Activated CD8-positive, alpha-beta T cell treated with anti-CD3 and anti-CD28 coated beads for 36 hours (primary cell): ENCODE measurements around the gene TAS2R19. TPM values are rescaled to one million over a fixed set of nuclear protein-coding genes. Genes with fewer than 3 reads are reported as not detected.
A peak's percentile ranks its signal among the peaks of the same experiment; 100 is the strongest.

ENCODE experiments used
- ATAC-seq: fragments of 200-7000 bp; cut with Tn5 transposase; one replicate; pipeline ENCODE4 v1.10.0; 2021; ENCODE audit warnings: mild to moderate bottlenecking, moderate library complexity
- CTCF ChIA-PET: fragments of 350-600 bp; sonication (Branson Sonifier 250); formaldehyde crosslinking; loops from one replicate; lab custom pipeline; 2021; ENCODE audit warnings: antibody characterized with exemption; lab: Charles Lee
- POLR2A ChIA-PET: fragments of 350-600 bp; sonication (Branson Sonifier 250); formaldehyde crosslinking; loops from one replicate; lab custom pipeline; 2021; ENCODE audit warnings: antibody characterized with exemption; lab: Charles Lee
- DNase-seq: peaks from one replicate; pipeline ENCODE4 v3.0.0-alpha.2; 2020
- H3K27ac Mint-ChIP-seq: one replicate; pipeline ENCODE4 v1.8.0; 2021; ENCODE audit warnings: mild to moderate bottlenecking, mixed read lengths
- H3K27me3 Mint-ChIP-seq: one replicate; pipeline ENCODE4 v1.8.0; 2021; ENCODE audit warnings: mixed read lengths
- H3K36me3 Mint-ChIP-seq: one replicate; pipeline ENCODE4 v1.8.0; 2021; ENCODE audit warnings: low read depth, mixed read lengths
- H3K4me1 Mint-ChIP-seq: one replicate; pipeline ENCODE4 v1.8.0; 2021; ENCODE audit warnings: low read depth, mixed read lengths
- H3K4me3 Mint-ChIP-seq: one replicate; pipeline ENCODE4 v1.8.0; 2021; ENCODE audit warnings: mild to moderate bottlenecking, moderate library complexity, mixed read lengths
- H3K9me3 Mint-ChIP-seq: one replicate; pipeline ENCODE4 v1.8.0; 2021; ENCODE audit warnings: mixed read lengths
- intact Hi-C: fragments of 100-400 bp; cut with micrococcal nuclease; formaldehyde crosslinking; loops from one replicate; pipeline ENCODE4 v1.10.0; 2022
- total RNA-seq, 2 experiments: library from RNA; stranded (reverse); gene quantifications; one replicate each; pipeline ENCODE4 v1.2.3, GENCODE V29; 2021
- TF ChIP-seq, protein P1 (sequence below): fragments of 200-600 bp; IDR thresholded peaks from one replicate; pipeline ENCODE4 v1.8.0; 2022; ENCODE audit warnings: antibody characterized with exemption, mild to moderate bottlenecking

The TAS2R19 gene
- total RNA-seq, 2 experiments from 2014 or later = 1.4 to 1.5 TPM

DNA sequence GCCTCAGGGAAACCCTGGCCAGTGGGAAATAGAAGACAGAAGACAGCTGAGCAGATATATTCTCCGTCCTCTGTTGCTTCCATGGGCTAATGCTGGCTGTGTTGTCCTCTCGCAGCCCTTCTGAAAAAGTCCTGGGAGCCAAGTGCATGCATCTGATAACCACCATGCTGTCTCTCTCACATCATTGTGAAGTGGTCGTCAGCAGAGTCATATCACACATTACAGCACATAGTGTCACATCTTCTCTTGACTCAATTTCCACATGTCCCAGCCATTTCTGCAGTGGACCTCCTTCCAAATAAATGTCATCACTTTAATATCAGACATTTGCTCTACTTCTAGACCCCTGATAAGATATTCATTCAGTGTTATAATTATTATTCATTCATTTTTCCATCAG is 28.1 kb downstream of the TAS2R19 start:
- CTCF ChIA-PET = no interaction called here
- no peaks in the 10 kb centered on the region for H3K27me3 Mint-ChIP-seq
- H3K36me3 Mint-ChIP-seq = peaks cover 45% of the 10 kb centered on the region
- TF ChIP-seq, protein P1, sequence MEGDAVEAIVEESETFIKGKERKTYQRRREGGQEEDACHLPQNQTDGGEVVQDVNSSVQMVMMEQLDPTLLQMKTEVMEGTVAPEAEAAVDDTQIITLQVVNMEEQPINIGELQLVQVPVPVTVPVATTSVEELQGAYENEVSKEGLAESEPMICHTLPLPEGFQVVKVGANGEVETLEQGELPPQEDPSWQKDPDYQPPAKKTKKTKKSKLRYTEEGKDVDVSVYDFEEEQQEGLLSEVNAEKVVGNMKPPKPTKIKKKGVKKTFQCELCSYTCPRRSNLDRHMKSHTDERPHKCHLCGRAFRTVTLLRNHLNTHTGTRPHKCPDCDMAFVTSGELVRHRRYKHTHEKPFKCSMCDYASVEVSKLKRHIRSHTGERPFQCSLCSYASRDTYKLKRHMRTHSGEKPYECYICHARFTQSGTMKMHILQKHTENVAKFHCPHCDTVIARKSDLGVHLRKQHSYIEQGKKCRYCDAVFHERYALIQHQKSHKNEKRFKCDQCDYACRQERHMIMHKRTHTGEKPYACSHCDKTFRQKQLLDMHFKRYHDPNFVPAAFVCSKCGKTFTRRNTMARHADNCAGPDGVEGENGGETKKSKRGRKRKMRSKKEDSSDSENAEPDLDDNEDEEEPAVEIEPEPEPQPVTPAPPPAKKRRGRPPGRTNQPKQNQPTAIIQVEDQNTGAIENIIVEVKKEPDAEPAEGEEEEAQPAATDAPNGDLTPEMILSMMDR = no peak
- intact Hi-C loops = no loop called here
- no peak overlapping the region for H3K27ac Mint-ChIP-seq
- DNase-seq = no peak
- H3K4me3 Mint-ChIP-seq = no peak overlapping the region
- POLR2A ChIA-PET = no interaction called here
- peaks cover 6% of the 10 kb centered on the region for H3K9me3 Mint-ChIP-seq
- no peak for ATAC-seq
- no peaks in the 10 kb centered on the region for H3K4me1 Mint-ChIP-seq

DNA sequence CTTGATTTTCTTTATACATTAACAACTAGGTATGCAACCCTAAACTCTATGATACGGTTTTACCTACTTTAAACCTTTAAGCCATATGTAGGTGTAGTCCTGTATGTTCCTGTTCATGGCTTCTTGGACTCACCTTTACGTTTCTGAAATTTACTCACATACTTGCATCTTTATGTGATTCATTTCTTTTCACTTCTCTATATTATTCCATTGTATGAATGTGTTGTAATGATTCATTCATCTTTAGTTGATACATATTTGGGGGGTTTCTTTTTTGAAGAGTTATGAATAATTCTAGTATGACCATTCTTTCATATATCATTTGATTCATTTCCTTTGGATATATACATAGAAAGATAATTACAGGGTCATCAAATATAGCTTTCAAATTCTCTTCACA is 33.3 kb downstream of the TAS2R19 start:
- peaks cover 12% of the 10 kb centered on the region for H3K4me1 Mint-ChIP-seq
- ATAC-seq (peak; percentile 42), DNase-seq (no peak)
- peaks cover 6% of the 10 kb centered on the region for H3K9me3 Mint-ChIP-seq
- TF ChIP-seq, protein P1 = no peak
- peaks cover 31% of the 10 kb centered on the region for H3K36me3 Mint-ChIP-seq
- H3K27me3 Mint-ChIP-seq = peaks cover 6% of the 10 kb centered on the region
- no peak overlapping the region for H3K27ac Mint-ChIP-seq
- ChIA-PET CTCF (no interaction called here), POLR2A (no interaction called here)
- no peak overlapping the region for H3K4me3 Mint-ChIP-seq
- intact Hi-C loops = no loop called here

DNA sequence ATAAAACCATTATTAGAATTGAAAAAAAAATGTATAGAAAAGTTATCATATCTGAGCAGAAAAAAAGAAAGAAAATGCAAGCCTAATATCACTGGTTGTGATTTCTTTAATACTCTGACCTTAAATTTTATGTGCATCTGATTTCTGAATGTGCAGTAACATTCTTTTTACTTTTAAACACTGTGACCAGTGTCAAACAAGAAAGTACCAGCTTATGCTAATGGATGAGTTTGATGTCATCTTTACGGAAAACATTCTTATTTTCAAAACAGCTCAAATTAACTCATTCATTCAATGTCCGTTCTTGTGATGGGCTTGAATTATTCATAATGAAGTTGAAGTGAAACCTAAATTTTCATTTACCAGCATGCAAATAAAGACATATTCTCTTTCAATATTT is 35.6 kb downstream of the TAS2R19 start, which contains the start of gene TAS2R50:
Gene TAS2R50 (minus strand): TSS at position 101 of the 400 bp plus-strand sequence. CDS start 52 bp downstream, at position 49.
- DNase-seq = no peak
- Mint-ChIP-seq H3K27ac (no peak within 1 kb of the TSS), H3K36me3 (peaks cover 16% of the 10 kb centered on the region), H3K9me3 (peaks cover 6% of the 10 kb centered on the region), H3K4me3 (no peak within 1 kb of the TSS), H3K4me1 (peaks cover 30% of the 10 kb centered on the region), H3K27me3 (peaks cover 12% of the 10 kb centered on the region)
- ChIA-PET POLR2A (no interaction called here), CTCF (no interaction called here)
- TF ChIP-seq, protein P1 = no peak
- intact Hi-C loops = no loop called here
- no peak for ATAC-seq

DNA sequence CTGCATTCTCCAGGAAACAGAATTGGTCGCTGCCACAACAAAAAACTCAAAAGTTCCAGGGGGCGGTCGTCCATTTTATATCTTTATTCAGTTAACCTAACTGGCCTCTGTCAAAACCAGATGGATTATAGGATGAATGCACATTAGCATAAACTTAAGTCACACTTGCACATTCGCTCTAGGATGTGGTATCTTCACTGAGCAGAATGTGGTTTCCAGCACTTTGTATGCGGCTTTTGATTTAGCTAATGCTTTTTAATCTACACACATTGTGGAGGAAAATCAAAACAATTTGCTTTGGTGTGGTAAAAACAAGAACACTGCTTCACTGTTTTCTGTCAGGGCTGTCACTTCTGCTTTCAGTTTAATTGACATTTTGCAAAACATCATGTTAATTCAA is 40.2 kb downstream of the TAS2R19 start:
- H3K27ac Mint-ChIP-seq = no peak overlapping the region
- peaks cover 26% of the 10 kb centered on the region for H3K27me3 Mint-ChIP-seq
- H3K9me3 Mint-ChIP-seq = no peaks in the 10 kb centered on the region
- ATAC-seq = peak; percentile 88
- peaks cover 36% of the 10 kb centered on the region for H3K4me1 Mint-ChIP-seq
- CTCF ChIA-PET = interaction anchor here (1.0 kb wide), 1 partner anchor 504 kb away, joined by 3 read pairs; no protein-coding TSS in a partner anchor
- POLR2A ChIA-PET = no interaction called here
- H3K4me3 Mint-ChIP-seq = no peak overlapping the region
- DNase-seq = peak; percentile 68
- intact Hi-C loops = no loop called here
- TF ChIP-seq, protein P1 = no peak
- peaks cover 6% of the 10 kb centered on the region for H3K36me3 Mint-ChIP-seq

DNA sequence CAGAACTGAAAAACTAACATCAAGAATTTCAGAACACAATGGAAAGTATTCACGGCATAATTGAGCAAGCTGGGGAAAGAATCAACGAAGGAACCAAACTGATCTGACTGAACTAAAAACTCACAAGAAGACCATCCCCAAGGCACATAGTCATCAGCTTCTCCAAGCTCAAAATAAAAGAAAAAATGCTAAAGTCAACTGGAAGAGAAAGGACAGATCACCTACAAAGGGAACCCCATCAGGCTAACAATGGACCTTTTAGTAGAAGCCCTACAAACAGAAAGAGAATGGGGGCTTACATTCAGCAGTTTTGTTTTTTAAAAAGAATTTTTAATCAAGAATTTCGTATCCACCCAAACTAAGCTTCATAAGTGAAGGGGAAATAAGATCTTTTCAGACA is 47.5 kb downstream of the TAS2R19 start:
- no peak overlapping the region for H3K27ac Mint-ChIP-seq
- DNase-seq = no peak
- H3K4me1 Mint-ChIP-seq = peaks cover 5% of the 10 kb centered on the region
- H3K36me3 Mint-ChIP-seq = peaks cover 8% of the 10 kb centered on the region
- TF ChIP-seq, protein P1 = no peak
- no peak overlapping the region for H3K4me3 Mint-ChIP-seq
- intact Hi-C loops = no loop called here
- no peak for ATAC-seq
- no peaks in the 10 kb centered on the region for H3K9me3 Mint-ChIP-seq
- ChIA-PET CTCF (no interaction called here), POLR2A (no interaction called here)
- H3K27me3 Mint-ChIP-seq = peaks cover 8% of the 10 kb centered on the region

Other genes with a start within 250 kb of the TAS2R19 start
- gene TAS2R7, start 220.0 kb downstream of the TAS2R19 start, total RNA-seq = not detected
- not detected for gene TAS2R8, start 215.3 kb downstream of the TAS2R19 start, total RNA-seq
- not detected for gene TAS2R9, start 212.5 kb downstream of the TAS2R19 start, total RNA-seq
- gene TAS2R10, start 196.3 kb downstream of the TAS2R19 start, total RNA-seq = not detected
- gene PRR4, start 173.1 kb downstream of the TAS2R19 start, total RNA-seq = 1 to 10 TPM in 1 of 2 experiments, under 1 TPM in 1; 0.69 to 3.2 TPM
- gene PRH1, start 138.4 kb downstream of the TAS2R19 start, total RNA-seq = 10 to 100 TPM in 1 of 2 experiments, 1 to 10 TPM in 1; 8.1 to 12.0 TPM
- under 1 TPM; 0.31 to 0.36 TPM for gene TAS2R13, start 113.1 kb downstream of the TAS2R19 start, total RNA-seq
- not detected for gene PRH2, start 93.4 kb downstream of the TAS2R19 start, total RNA-seq
- 1 to 10 TPM in 1 of 2 experiments, under 1 TPM in 1; 0.97 to 1.0 TPM for gene TAS2R14, start 83.4 kb downstream of the TAS2R19 start, total RNA-seq
- under 1 TPM in 1 of 2 experiments, not detected in 1; 0.63 TPM for gene TAS2R50, start 35.7 kb downstream of the TAS2R19 start, total RNA-seq
- gene TAS2R20, start 24.3 kb downstream of the TAS2R19 start, total RNA-seq = 1 to 10 TPM in 1 of 2 experiments, under 1 TPM in 1; 0.81 to 1.6 TPM
- gene TAS2R31, start 8.8 kb upstream of the TAS2R19 start, total RNA-seq = 1 to 10 TPM; 1.2 to 1.5 TPM
- gene TAS2R46, start 39.7 kb upstream of the TAS2R19 start, total RNA-seq = 1 to 10 TPM in 1 of 2 experiments, under 1 TPM in 1; 0.45 to 1.3 TPM
- gene TAS2R43, start 69.7 kb upstream of the TAS2R19 start, total RNA-seq = under 1 TPM; 0.31 to 0.34 TPM
- gene TAS2R30, start 112.0 kb upstream of the TAS2R19 start, total RNA-seq = 1 to 10 TPM; 1.4 to 2.3 TPM
- 1 to 10 TPM; 7.9 TPM for gene SMIM10L1, start 148.6 kb upstream of the TAS2R19 start, total RNA-seq
- not detected for gene TAS2R42, start 164.3 kb upstream of the TAS2R19 start, total RNA-seq
- not detected for gene PRB3, start 247.1 kb upstream of the TAS2R19 start, total RNA-seq